Choroid plexus epithelial cell (primary cell): ENCODE measurements around the gene EIF2A.
"Not testable (repeated sequence)": the region's sequence is repeated elsewhere in the genome, so short reads cannot be mapped to it uniquely, and the experiment has no call there.

Source experiments
- DNase-seq: peaks from one replicate; pipeline ENCODE4 v3.0.0-alpha.2; 2010; ENCODE audit warnings: low read depth
- H3K4me3 ChIP-seq: 2 replicates; pipeline ENCODE4 v1.5.1; 2011; ENCODE audit warnings: low read depth, mild to moderate bottlenecking, control low read depth, low read length, moderate library complexity
- CTCF ChIP-seq: conservative IDR thresholded peaks from 2 replicates; pipeline ENCODE4 v1.5.1; 2011; ENCODE audit warnings: low read depth, mild to moderate bottlenecking, control low read depth, inconsistent platforms, low read length, moderate library complexity

EIF2A gene

DNA sequence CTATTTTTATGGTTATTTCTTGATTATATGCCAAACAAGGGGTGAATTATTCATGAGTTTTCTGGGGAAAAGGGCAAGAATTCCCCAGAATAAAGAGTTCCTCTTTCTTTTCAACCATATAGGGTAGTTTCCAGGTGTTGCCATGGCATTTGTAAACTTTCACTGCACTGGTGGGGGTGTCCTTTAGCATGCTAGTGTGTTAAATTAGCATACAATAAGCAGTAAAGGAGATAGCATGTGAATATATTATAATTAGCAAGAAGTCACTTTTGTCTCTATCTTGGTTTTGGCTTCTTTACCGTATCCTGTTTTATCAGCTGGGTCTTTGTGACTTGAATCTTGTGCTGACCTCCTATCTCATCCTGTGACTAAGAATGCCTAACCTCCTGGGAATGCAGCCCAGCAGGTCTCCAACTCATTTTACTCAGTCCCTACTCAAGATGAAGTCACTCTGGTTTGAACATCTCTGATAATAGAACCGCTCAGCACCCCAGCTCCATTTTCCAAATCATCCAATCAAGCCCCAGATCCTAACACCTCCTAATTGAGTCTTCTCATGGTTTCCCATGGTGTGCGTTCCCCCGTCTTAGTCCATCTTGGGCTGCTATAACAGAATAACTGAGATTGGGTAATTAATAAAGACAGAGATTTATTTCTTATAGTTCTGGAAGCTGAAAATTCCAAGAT is 53.2 kb downstream of the EIF2A start:
- DNase-seq: peak; percentile 52
- TF ChIP-seq CTCF: no peak
- H3K4me3 ChIP-seq: no peak overlapping the region

DNA sequence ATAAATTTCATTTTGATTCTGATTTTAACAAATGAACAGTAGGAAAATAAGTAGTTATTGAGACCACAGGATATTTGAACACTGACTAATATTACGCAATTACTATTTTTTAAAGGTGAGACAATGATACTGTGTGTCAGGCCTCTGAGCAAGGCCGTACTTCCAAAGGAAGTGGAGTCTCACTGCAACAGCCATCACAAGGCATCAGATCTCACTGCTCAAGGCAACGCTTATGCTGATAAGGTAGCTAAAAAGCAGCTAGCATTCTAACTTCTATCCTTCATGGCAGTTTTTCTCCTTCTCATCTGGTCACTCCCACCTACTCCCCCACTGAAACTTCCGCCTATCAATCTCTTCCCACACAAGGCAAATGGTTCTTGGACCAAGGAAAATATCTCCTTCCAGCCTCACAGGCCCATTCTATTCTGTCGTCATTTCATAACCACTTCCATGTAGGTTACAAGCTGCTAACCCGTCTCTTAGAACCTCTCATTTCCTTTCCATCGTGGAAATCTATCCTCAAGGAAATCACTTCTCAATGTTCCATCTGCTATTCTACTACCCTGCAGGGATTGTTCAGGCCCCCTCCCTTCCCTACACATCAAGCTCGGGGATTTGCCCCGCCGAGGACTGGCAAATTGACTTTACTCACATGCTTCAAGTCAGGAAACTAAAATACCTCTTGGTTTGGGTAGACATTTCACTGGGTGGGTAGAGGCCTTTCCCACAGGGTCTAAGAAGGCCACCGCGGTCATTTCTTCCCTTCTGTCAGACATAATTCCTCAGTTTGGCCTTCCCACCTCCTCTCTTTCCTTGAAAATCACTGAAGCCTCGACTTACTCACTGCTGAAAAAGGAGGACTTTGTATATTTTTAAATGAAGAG is 54.3 kb downstream of the EIF2A start:
- peak; percentile 41 for DNase-seq
- H3K4me3 ChIP-seq: not testable (repeated sequence)

DNA sequence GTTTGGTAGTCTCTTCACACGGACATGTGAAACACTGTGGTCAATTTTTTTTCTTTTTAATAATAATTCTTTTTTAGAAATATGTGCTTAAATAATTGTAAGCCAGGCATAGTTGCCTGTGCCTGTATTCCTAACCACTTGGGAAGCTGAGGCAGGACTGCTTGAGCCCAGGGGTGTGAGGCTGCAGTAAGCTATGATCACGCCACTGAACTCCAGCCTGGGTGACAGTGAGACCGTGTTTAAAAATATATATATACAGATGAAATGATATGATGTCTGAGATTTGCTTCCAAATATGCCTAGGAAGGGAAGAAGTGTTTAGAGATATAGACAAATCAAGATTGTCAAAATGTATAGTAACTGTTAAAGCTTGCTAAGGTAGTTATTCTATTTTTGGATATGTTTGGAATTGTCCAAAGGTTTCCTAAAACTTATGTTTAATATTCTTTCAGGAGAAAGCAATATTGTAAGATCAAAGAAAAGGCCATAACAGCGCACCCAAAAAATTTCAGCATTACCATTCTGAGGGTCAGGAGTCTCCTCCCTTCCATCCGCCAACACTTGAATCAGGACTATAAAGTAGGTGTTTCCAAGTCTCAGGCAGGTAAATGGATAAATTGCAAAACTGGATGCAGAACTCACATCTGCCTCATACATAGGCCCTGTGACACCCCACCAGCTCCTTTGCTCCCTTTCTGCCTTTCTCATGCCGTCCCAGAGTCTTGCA is 56.0 kb downstream of the EIF2A start:
- H3K4me3 ChIP-seq: peak overlapping the region; percentile 85
- no peak for DNase-seq
- no peak for TF ChIP-seq CTCF

GRCh38 chr3:150603153-150603979 is 56.8 kb downstream of the EIF2A start, which contains the start of gene SELENOT:
TSS of gene SELENOT (plus strand) at chr3:150603321. CDS start at chr3:150603363, 42 bp downstream.
- peak; percentile 98 for DNase-seq
- peak within 1 kb of the TSS; percentile 85 for H3K4me3 ChIP-seq
- peak; percentile 32 for TF ChIP-seq CTCF

GRCh38 chr3:150603980-150604319 is 57.4 kb downstream of the EIF2A start:
- DNase-seq: no peak
- H3K4me3 ChIP-seq: peak overlapping the region; percentile 85
- no peak for TF ChIP-seq CTCF

GRCh38 chr3:150605998-150606641 is 59.5 kb downstream of the EIF2A start:
- H3K4me3 ChIP-seq: no peak overlapping the region
- no peak for TF ChIP-seq CTCF
- DNase-seq: no peak
